Activated CD4-positive, alpha-beta T cell treated with anti-CD3 and anti-CD28 coated beads for 24 hours (primary cell): ENCODE data around the gene GLCCI1.
"Not testable (repeated sequence)": the region's sequence is repeated elsewhere in the genome, so short reads cannot be mapped to it uniquely, and the experiment has no call there.

Experiments used
- DNase-seq, 2 donors: peaks; one replicate each; pipeline ENCODE4 v3.0.0-alpha.2; 2020; ENCODE audit warnings: low read depth in 2 of 2

GLCCI1 gene

GRCh38 chr7:7989616-7990440 is 21.2 kb downstream of the GLCCI1 start:
- no peak for DNase-seq

GRCh38 chr7:7990441-7990761 is 21.8 kb downstream of the GLCCI1 start:
- DNase-seq, result no peak

GRCh38 chr7:7992506-7992905 is 23.9 kb downstream of the GLCCI1 start:
- no peak for DNase-seq

GRCh38 chr7:7995348-7995747 is 26.8 kb downstream of the GLCCI1 start:
- not testable (repeated sequence) for DNase-seq

GRCh38 chr7:7996568-7996967 is 28.0 kb downstream of the GLCCI1 start:
- no peak for DNase-seq

GRCh38 chr7:8000315-8000941 is 31.8 kb downstream of the GLCCI1 start:
- no peak for DNase-seq

GRCh38 chr7:8003077-8003476 is 34.5 kb downstream of the GLCCI1 start:
- no peak for DNase-seq

GRCh38 chr7:8005279-8005678 is 36.7 kb downstream of the GLCCI1 start:
- no peak for DNase-seq

GRCh38 chr7:8014399-8014798 is 45.8 kb downstream of the GLCCI1 start:
- DNase-seq, result no peak

- no peak for DNase-seq
Observed at GRCh38 chr7:8015100-8015745, 46.6 kb downstream of the GLCCI1 start.

- DNase-seq, result no peak
Observed at GRCh38 chr7:8015746-8016120, 47.1 kb downstream of the GLCCI1 start.

GRCh38 chr7:8017423-8017822 is 48.8 kb downstream of the GLCCI1 start:
- no peak for DNase-seq

GRCh38 chr7:8018961-8019360 is 50.4 kb downstream of the GLCCI1 start:
- no peak for DNase-seq

- DNase-seq, result no peak
Observed at GRCh38 chr7:8022628-8023027, 54.0 kb downstream of the GLCCI1 start.

- no peak for DNase-seq
Observed at GRCh38 chr7:8035192-8035591, 66.6 kb downstream of the GLCCI1 start.

- no peak for DNase-seq
Observed at GRCh38 chr7:8035647-8036518, 67.3 kb downstream of the GLCCI1 start.

GRCh38 chr7:8037151-8037550 is 68.6 kb downstream of the GLCCI1 start:
- DNase-seq, result no peak

- no peak for DNase-seq
Observed at GRCh38 chr7:8040768-8041369, 72.3 kb downstream of the GLCCI1 start.

- DNase-seq, result no peak
Observed at GRCh38 chr7:8042796-8043535, 74.4 kb downstream of the GLCCI1 start.

- no peak for DNase-seq
Observed at GRCh38 chr7:8044761-8045430, 76.3 kb downstream of the GLCCI1 start.
